DMS79 (cell line): Measurements from ENCODE around the gene PON3.
A peak's percentile ranks its signal among the peaks of the same experiment; 100 is the strongest.

Source experiments
- DNase-seq: peaks from one replicate; lab custom pipeline; 2025; lab: John Stamatoyannopoulos, UW

The PON3 gene

DNA sequence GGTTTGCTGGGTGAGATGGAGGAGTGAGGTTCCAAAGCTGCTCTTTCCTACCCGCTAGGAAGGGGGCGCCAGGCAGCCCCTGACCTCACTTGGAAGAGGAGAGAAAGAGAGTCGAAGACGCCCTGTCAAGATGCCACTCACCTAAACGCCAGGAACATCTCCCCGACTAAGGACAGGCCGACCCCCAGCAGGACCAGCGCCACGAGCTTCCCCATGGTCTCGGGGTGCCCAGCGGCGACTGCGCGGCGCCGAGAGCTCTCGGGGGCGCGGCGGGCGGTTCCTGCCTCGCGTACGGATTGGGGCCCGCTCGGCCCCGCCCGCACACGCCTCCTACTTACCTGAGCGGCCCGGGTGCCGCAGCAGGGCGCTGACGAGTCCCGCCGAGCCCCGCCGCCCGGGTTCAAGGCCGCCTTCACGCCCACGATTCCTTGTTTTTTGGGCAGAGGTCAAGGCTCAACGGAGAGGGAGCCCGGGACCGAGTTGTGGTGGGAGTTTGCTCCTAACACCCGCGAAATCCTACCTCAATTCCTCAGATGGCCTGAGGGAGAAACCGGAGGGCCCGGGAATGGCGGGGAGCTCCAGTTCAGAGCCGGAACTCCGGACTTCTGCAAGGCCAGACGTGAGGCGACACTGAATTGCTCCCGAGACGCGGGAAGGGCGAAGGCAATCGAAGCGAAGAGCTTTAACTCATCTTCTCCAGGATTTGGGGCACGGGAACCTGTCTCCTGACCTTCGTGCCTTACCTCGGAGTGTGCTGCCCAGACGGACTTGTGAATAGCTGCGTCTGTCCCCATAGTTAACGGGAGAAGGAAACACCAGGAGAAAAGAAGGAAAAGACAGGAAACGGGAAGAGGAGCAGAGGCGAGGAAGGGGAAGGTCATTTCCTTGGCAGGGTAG lies at the start of gene PON3:
TSS of gene PON3 (minus strand) at position 240 of the 897 bp plus-strand sequence. CDS start at position 215, 25 bp downstream.
- DNase-seq, result no peak

DNA sequence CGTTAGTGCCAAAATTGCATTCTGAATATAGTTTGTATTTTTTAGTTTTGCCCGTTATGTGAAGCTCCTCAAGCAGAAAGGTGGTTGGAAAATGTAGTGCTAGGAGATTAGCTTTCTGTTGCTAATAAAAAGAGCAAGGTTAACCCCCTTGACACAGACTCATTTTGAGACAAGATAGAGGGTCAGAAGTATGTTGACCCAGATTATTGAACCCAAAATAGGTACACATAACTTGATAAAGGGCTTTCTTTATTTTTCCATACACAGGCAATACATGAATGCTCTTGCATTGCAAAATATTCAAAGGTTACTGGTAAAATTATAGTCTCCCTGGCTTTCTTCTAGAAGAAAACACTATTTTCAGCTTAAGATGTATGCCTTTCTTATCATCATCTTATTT lies 48.6 kb upstream of the PON3 start:
- DNase-seq, result no peak

DNA sequence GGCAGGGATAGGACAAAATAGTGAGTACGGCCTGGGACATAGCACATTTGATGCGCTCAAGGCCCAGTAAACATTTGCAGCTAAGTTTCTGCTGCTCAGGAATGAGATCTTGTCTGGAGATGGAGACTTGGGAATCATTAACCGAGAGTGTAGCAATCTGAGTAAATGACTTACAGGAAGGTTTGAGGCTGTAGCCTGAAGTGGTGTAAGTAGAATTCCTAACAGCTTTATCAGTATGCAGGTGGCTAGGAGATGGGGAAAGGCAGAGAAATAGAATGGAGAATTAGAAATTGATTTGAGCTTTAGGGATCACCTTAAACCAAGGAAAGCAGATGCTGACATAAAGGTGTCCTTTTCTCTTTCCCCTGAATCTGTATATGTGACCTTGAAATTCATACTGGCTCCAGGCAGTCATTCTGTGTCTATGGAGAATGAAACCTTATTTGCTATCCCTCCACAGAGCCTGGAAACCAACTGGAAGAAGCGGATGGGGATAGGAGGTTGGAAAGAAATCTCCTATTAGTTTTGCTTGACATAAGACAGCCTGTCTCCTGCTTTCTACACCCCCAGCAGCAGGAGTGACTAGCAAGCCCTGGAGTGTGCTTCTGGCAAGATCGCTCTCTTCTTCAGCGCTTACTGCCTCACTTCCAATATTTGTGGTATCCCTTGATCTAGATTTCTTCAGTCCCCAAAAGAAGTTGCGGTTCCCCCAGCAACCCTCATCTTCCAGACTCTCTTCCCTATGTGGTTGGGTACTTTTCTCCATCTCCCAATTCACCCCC lies 45.1 kb upstream of the PON3 start:
- DNase-seq, result no peak

DNA sequence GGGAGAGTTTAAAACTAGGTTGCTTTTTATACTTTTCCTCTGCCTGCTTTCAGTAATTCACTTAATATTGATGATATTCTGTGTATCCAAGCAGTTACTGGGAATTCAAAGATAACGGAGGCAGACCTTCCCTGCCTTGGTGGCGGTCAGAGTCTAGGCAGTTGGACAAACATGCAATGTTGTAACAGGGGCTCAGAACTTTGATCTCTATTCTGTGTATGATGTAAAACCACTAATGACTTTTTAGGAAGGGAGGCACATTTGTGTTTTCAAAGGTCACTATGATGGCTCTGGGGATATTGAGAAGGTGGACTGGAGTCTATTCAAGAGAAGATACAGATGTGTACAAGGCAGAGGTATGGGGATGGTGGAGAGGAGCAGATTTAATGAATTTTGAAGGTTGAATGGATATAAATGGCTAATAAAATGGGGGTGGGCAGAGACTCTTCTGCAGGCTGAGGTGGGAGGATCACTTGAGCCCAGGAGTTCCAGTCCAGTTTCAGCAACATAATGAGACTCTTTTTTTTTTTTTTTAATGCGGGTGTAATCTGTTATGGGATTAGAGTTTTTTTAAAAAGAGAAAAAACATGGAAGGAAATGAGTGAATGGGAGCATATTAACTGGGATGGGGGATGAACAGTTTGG lies 44.3 kb upstream of the PON3 start:
- DNase-seq, result no peak

DNA sequence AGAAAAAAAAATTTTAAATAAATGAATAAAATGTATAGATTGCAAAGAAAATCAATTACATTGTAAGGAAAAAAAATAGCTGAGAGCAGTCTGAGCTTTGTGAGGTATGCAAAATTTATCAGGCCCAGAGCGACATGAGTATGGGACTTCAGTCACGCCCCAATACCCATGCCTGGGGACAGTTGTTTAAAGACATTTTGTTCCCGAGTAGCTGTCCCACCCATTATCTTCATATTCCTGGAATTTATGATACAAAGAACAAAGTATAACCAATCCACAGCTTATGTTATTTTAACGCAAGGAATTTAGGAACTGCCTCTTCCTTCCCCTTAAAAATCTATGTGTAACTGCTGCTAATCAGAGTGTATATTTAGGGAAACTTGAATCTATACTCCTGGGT lies 40.2 kb upstream of the PON3 start:
- DNase-seq, result no peak

DNA sequence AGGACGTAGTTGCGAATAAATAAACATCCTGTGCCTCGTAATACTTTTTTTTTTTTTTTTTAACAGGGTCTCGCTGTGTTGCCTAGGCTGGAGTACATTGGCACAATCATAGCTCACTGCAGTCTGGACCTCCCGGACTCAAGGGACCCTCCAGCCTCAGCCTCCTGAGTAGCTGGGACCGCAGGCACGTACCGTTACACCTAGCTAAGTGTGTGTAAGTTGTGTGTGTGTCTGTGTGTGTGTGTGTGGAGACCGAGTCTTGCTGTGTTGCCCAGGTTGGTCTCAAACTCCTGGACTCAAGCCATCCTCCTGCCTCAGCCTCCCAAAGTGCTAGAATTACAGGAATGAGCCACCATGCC lies 39.2 kb upstream of the PON3 start:
- no peak for DNase-seq

DNA sequence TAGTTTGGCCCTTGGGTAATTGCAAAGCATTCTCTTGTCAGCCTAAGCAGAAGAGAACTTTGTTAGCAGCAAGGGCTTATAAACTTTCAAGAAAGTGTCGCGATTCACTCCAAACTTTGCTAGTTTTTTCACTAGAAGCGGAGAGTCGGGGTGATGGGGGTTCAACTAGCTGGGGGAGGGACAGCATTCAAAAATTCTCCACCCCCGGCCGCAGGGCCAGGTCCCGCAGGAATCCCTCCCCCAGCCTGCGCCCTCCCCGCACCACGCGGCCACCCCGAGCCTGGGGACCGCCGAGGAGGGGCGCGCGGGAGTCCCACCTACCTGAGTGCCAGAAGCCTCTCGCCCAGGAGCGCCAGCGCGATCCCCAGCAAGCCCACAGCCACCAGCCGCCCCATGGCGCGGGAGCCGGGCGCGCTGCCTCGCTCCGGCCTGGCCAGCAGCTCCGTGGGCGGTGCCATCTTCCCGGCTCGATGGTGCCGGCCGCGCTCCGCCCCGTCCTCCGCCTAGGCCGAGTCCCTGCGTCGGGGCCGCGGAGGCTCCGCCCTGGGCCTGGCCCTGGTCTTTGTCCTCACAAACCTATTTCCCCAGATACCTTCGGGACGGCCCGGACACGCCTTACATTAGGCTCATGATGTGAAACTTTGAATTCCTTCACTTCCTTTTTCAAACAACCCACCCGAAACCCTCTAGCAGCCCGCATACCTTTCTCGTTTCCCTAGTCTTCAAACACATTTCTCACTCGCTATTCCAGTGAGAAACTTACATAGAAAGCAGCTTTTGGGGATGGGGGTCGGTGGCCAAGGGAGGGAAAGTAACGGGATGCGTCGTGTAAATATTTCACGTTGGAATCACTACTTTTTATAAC lies 38.6 kb upstream of the PON3 start, which contains the start of gene PON2:
TSS of gene PON2 (minus strand) at position 472 of the 865 bp plus-strand sequence. CDS start at position 395, 77 bp downstream.
- peak; percentile 15 for DNase-seq

DNA sequence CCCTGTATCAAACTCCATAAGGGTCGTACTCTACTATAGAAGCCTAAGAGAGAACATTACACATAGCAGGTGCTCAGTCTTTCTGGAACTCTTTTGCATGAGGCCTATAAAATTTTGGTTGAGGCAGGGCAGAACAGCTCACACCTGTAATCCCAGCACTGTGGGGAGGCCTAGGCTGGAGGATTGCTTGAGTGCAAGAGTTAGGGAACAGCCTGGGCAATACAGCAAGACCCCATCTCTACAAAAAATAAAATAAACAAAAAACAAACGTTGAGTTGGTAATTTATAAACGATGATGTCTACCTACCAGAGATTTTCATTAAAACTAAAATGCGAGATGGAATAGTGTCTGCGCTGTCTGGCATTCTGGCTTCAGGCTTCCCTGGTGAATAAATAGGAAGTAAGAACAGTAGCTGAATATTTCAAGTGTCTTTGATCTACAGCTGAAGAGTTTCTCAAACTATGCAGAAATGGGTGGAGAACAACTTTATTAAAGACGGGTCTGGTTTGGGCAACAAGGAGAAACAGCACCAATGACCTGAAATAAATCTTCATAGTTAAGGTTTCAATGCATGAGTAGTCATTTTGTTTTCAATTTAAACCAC lies 37.9 kb upstream of the PON3 start:
- no peak for DNase-seq

DNA sequence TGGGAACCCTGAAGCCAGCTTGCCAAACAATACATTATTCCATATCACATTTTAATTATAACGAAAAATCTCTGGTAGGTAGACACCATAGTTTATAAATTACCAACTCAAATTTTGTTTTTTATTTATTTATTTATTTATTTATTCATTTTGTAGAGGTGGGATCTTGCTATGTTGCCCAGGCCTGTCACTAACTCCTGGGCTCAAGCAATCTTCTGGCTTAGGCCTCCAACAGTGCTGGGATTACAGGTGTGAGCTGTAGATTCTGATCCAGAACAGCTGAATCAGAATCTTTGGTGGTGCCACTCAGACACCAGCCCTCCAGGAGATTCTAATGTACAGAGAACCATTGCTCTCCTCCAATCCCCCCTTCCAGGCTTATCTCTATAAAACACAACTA lies 37.0 kb upstream of the PON3 start:
- no peak for DNase-seq

DNA sequence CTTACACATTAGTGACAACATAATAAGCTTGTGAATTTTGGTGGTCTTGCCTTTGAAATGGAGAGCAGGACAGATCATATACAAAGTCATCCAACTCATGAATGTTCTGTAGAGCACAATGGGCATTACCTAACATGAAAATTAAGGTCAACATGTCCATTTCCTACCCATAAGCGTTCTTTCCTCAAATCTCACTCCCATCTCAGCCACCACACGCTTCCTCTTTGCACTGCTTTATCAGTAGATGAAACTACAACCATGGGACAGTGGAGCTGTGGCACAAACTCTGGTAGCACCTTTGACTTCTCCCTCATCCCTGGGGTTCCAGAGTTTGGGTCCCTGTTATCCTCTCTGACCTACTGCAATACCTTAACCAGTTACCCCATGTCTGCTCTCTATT lies 36.4 kb upstream of the PON3 start:
- DNase-seq, result no peak

DNA sequence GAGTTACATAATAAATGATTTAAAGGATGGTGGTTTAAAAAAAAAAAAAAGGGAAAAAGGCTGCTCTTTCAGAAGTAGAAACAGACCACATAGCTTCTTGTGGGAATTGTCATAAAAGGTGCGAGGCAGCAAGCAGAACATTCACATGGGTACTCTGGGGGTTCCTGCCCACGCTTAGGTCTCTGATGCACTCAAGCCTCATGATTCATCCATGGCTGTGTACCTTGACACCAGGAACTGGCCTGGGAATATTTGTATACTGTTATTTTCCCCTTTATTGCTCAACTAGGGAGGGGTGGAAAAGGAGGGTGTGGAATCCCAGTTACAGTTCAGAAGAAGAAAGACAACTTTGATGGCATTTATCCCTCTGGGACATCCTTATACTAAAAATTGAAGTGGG lies 34.7 kb upstream of the PON3 start:
- no peak for DNase-seq

DNA sequence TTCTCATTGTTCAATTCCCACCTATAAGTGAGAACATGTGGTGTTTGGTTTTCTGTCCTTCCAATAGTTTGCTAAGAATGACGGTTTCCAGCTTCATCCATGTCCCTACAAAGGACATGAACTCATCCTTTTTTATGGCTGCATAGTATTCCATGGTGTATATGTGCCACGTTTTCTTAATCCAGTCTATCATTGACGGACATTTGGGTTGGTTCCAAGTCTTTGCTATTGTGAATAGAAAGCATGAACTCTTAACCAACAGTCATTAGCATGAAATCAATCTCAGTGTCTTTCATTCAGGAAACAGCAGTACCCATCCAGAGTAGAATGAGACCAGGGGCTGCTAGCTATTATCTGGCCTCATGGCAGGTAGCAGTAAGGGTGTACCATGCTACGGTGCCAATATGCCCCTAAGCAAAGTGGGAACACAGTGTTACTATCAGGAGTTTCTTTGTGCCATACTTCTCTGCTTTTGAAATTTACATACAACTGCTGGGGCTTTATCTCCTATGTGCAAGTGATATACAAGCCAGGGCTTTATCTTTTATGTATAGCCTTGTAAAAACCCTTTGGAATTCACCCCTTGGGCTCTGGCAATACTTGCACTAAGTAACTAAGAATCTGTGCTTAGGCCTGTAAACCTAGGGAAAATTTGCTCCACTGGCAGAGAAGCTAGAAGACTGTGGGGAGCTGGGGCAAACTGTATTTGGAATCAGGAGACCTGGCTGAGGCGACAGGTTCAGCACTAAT lies 33.2 kb upstream of the PON3 start:
- DNase-seq, result no peak

DNA sequence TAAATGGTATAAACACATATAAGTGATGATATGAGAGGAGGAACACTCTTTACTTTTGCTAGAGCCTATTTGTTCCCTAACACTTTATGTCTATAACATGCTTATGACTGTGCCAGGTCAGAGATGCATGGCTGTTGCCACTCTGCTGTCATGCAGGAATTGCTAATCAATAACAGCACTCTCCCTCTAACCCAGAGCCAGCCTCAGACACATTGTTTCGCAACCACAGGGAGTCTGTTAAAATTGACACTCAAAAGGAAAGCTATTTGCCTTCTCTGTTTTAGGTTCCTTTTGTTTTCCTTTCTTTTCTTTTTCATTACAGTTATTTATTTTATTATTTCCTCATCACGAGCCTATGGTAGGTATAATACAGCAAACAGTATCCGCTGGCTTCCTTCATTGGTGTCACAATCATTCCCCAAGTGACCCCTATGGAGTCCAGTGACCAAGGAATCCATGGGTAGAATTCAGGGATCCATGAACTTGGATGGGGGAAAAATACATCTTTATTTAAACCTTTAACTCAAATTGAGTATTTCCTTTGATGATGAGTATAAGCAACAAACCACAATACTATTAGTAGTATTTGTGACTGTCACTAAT lies 31.8 kb upstream of the PON3 start:
- DNase-seq, result no peak

DNA sequence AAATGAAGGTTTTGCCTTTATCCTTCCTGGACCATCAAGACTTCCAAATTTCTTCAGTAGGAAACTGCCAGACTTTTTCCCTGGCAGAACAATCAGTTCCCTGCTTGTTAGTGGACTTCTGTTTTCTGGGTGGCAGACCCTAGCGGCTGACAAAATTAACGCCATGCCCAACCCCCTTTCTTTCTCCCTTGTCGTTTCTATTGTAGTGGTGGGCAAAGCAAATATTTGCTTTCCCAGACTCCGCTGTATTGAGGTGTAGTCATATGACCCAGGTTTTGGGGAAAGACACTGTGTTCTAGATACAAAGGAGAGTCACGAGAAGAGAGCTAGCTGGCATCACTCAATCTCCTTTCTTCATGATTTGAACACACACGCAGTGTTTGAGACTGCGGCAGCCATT lies 31.0 kb upstream of the PON3 start:
- no peak for DNase-seq

DNA sequence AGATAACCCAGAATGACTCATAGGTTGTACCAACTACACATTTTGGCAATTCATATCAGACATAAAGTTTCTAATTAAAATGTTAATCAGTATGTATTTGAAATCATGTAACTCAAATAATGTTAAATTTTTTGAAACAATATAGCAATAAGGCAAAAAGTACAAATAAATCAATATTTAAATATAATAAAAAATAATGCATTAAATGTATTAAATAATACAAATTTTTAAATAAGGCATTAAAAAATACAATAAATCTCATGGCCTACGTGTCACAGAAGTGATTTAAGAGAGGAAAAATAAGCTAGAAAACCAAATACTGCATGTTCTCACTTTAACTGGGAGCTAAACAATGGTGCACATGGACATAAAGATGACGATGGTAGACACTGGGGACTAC lies 29.5 kb upstream of the PON3 start:
- DNase-seq, result no peak

DNA sequence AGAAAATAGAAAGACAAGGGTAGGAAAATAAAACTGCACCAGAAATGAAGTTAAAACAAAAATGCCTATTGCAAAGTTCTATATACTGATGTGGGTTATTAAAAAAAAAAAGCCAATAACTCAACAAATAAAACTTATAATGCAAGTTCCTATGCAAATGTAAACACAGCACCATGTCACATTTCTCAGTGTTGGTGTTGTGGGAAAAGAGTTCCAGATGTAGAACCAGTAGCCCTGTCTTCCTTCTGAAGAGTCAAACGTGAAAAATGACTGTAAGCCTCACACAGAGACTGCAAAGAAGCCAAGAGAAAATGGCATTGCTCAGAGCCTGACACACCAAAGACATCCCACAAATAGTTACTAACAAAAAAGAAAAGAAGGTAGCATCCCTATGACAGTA lies 28.5 kb upstream of the PON3 start:
- no peak for DNase-seq

DNA sequence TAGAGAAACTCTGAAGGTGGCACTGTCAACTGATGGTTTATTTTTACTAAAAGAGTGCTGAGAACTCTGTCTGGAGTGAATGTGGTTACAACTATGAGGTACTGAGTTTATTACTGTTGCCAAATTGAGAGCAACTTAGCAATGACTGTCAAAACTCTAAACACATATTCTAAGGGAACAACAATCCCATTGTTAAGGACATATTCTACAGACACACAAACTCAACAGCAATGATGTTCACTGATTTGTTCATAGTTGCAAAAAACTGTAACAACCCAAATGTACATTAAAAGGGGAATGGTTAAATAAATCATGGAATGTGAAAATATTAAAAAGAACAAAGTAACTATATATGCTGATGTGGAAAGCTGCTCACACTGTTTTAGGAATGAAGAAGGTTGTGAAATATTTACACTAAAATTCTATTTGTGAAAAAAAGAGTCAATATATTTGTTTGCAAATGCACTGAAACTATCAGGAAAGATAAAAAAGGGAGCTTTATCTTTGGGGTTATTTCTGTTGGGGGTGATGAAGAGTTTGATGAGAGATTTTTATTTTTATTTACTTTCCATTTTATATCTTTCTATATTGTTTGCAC lies 25.8 kb upstream of the PON3 start:
- no peak for DNase-seq

DNA sequence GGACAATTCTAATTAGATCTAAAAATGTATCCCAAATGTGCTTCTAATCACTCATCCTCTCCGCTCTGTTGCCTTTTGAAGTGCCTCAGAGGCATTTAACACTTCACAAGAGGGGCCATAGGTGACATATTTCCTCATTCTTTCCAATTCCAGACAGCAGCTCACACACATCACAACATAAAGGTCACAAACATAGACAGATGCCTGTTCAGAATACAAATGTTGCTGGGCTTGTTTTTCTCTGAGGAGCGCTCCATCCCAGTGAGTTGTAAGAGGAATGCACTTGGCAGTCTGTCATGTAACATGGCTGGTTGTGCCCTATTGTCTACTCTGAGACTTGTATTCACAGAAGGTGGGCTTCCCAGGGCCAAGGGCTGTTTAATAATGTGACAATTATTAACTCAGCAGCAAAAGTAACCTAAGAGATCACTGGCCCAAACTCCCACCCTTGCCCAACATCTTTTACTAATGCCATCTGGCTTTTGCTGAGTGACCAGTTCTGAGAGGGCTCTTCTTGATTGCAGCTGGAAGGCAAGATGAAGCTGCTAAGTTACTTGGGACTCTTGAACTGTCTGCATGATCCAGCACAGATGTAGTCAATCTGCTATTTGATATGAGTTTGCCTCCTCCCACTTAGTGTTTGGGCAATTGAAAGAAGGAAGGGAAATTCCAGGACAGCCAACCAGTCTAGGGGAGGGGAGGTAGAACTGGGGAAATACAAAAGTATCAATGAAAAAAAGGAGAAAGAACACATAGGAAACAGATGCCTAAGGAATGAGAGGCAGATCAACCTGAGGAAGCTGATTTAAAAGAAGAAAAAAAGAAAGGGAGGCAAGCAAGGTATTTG lies 25.0 kb upstream of the PON3 start:
- DNase-seq, result no peak

DNA sequence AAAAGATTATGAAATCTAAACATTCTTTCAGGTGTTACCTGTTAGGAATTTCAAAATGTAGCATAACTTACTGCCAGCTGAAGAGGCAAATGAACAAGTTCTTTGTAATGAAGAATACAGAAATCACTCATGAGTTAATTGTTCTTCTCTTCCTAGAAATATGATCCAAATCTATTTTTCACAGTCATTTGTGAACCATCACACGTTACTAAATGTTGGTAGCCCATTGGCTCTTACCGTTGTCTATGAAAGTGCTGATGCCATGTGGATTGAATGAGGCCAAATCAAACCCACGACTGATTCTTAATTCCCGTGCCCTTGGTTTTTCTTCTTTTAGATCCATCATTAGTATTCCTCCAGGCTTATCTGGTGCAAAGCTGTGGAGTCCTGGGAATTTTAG lies 15.9 kb upstream of the PON3 start:
- no peak for DNase-seq
